NCI-H446 treated with DMSO at 0.1 percent for 48 hours (cell line): Measurements from ENCODE around the gene TMEM131L.
"Not testable (repeated sequence)": the region's sequence is repeated elsewhere in the genome, so short reads cannot be mapped to it uniquely, and the experiment has no call there.

Experiments
- DNase-seq: peaks from one replicate; lab custom pipeline; 2025; lab: John Stamatoyannopoulos, UW

The TMEM131L gene

DNA sequence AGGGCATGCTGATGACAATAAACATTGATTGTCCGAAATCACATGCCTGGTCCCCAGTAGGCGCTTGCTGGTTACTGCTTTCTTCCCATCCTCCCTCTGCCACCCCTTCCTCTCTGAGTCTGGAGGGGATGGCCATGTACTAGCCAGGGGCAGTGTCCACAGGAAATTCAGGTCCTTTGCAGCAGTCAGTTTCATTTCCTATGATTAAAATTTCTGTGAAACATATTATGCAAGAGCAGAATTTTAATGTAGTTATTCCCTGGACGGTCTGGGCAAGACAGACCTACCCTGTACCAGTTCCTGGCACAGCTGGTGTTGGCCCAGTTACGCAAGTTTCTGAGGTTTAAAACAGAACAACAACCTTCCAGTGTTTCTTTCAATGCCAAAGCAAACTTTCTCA lies 189.8 kb downstream of the TMEM131L start:
- DNase-seq = no peak

DNA sequence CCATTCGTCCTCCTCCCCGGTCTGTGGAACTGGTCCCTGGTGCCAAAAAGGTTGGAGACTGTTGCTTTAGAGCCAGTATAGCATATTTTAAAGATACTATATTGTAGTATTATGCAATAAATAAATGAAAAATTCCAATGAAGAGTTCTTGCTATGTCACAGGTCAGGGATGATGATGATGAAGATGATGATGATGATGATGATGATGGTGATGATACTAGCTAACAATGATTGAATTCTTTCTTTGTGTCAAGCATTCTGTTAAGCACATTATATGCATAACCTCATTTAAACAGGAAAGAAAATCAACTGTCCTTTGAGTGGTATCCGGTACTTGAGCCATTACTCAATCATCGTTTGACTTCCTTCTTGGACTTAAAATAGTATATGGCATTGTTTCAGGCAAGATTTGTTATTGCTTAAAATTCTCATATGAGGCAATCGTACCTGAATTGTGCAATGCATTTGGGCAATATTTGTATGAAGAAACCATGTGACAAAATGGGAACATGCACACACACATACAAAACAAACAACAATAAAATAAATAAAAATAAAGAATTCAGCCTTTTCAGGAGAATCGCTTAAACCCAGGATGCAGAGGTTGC lies 195.2 kb downstream of the TMEM131L start:
- no peak for DNase-seq

DNA sequence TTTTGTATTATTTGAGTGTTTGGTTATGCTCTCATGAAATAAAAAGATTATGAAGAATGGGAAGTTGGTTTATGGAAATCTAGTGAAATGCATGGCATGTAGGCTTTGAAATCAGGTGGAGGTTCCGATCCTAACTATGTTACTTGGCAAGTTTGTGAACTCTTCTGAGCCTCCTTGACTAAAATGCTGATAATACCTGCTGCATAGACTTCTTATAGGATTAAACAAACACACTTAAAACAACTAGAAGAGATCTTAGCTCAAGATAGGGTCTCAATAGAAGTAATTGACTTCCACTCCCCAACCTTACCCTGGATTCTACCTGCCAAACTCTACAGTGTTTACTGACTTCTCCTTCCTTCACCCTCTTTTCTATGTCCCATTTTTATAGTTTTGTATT lies 195.7 kb downstream of the TMEM131L start:
- no peak for DNase-seq

DNA sequence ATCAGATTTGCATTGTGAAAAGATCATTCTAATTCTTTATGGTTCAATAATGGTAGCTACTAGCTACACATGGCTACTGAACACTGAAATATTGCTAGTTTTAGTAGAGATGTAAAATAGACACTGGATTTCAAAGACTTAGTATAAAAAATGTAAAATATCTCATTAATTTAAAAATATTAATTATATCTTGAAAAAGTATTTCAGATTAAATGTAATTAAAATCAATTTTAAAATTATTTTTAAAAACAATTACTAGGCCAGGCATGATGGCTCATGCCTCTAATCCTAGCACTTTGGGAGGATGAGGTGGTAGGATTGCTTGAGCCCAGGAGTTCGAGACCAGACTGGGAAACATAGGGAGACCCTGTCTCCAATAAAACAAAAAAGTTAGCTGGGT lies 197.5 kb downstream of the TMEM131L start:
- DNase-seq = no peak

DNA sequence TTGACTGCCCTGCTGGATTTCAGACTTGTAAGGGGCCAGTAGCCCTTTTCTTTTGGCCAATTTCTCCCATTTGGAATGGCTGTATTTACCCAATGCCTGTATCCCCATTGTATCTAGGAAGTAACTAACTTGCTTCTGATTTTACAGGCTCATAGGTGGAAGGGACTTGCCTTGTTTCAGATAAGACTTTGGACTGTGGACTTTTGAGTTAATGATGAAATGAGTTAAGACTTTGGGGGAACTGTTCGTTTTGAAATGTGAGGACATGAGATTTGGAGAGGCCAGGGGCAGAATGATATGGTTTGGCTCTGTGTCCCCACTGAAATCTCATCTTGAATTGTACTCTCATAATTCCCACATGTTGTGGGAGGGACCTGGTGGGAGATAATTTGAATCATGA lies 200.3 kb downstream of the TMEM131L start:
- DNase-seq = not testable (repeated sequence)

DNA sequence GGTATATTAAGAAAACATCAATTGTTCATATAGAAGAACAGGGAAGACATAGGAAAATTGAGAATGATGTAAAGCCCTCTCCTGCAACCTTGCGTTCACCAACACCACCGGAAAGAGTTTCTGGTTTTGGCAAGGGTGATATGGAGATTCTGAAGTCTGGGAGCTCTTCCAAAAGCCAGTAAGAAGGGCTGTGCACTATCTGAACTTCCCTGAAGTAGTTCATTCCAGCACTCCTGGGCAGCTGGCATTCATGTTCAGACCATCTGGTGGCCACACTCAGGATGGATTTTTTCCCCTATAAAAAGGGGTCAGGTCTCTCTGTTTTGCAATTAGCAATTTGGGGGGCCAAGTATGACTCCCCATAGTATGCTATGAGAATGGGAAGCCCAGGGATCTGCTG lies 202.5 kb downstream of the TMEM131L start:
- DNase-seq = no peak

DNA sequence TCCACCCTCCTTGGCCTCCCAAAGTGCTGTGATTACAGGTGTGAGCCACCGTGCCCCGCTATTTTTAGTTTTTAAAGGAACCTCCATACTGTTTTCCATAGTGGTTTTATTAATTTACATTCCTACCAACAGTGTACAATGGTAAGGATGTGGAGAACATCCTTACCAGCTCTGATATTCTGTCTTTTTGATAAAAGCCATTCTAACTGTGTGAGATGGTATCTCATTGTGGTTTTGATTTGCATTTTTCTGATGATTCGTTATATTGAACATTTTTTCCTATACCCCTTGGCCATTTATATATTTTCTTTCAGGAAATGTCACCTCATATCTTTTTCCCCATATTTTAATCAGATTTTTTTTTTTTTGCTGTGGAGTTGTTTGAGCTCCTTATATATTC lies 203.7 kb downstream of the TMEM131L start:
- DNase-seq = no peak

DNA sequence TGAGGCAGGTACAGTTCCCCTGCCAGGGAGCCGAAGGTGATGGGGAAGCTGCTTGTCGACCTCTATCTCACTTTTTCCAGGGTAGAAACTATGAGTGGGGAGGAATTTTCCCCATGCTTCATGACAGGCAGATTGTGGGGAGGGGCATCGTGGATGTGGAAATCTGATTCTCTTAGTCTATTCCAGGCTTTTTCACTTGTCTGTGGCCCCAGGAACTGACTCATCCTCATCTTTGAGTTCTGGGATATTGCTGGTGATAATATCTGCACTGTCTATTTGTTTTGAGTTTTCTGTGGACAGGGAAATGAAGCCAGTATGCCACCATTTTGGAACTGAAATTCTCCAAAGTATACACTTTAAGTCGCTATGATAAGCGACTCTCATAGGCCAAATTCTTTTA lies 210.3 kb downstream of the TMEM131L start:
- no peak for DNase-seq

DNA sequence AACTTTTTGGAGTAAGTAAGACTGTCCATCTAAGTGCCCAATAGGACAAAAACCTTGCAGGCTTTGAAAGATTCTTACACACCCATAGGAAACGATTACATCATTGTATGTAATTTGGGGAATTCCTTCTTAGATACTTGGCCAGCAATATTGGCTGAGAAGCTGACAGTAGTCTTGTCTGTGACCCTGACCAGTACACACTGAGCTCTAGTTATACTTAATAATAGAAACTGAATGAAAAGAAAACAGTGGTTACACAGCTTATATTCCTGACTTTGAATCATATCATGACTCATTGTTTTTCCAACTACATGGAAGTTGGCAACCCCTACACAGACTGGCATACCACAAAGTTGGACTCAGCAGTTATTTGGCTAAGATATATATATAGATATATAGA lies 210.8 kb downstream of the TMEM131L start:
- no peak for DNase-seq

DNA sequence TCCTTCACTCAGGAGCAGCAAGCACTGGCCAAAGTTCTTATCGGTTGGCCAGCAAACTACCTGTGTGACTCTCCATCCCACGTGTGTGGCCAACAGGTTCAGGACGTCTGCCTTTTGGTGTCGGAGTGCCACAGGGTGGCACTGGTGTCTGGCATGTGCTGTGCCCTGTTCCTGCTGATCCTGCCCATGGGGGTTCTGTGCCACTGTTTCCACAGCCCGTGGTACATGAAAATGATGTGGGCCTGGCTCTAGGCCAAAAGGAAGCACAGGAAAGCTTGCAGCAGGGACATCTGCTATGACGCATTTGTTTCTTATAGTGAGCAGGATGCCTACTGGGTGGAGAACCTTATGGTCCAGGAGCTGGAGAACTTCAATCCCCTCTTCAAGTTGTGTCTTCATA lies 213.3 kb downstream of the TMEM131L start:
- no peak for DNase-seq

DNA sequence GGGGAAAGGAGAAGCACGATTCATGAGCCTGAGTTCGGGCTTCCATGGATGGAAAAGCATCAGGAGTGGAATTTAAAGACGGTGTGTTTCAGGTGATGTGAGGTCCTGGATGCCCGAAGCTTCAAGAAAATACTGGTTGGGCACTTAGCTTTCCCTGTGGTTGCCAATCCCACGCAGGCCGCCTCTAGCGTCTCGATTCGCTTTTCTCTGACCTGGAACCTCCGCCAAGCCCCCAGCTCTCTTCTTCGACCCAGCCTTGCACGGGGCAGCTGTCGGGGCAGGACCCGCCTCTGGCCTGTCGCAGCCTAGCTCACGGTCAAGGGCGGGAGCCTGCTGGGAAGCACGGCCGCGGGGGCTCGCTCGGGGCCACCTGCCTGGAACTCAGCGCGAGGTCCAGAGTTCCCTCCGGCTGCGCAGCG lies 217.6 kb downstream of the TMEM131L start:
- no peak for DNase-seq

DNA sequence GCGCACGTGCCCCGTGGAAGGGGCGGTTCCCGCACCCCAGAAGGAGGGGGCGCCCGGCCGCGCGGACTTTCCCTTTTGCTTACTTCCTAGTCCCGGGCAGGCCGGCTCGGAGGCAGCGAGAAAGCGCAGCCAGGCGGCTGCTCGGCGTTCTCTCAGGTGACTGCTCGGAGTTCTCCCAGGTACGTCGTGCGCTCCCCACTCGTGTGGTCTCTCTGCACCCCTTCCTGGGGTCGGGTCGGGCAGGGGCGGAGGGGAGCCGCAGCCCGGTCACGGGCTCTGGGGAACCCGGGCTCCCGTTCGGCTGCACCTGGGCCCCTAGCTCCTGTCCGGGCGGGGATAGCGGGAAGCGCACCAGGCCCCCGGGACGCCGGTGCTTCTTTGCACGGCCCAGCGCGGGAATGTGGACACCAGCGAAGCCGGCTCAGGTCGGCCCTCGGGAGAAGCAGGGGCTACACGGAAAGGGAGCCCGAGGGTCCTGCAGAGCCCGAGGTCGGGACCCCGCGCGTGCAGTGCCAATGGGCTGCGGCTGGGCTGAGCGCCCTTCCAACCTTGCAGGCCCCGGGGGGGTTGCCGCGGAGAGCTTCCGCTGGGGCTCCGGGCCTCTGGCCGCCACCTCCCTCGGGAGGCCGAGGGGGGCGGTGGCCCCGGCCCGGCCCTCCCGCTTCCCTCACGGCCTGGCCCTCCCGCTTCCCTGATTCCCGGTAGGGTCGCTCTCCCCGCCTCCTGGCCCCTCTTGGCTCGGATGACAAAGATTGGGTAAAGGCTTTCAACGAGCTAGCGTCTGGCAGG lies 218.2 kb downstream of the TMEM131L start, which contains the start of gene TLR2:
TLR2 (plus strand) TSS at position 99 of the 789 bp plus-strand sequence. CDS start 18,628 bp downstream, outside the sequence.
- no peak for DNase-seq

DNA sequence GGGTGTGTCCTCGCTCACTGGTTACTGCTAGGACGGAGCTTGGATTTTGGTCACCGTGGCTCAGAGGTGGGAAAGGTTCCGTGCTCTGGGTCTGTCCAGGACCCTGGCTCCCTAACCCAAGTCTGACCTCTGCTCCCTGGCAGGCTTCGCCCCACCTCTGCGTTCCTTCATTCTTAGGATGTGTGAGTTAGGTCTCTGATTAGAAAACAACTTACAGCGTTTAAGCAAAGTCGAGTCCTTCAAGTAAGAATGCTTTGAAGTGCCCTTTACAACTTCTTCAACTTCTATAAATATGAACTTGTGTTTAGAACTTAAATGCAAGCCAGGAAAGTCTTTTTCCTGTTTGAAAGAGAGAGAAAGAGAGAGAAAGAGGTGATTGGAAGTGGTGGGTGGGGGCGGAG lies 218.8 kb downstream of the TMEM131L start:
- DNase-seq = no peak
